ENCODE measurements around the gene ATR. TPM values are rescaled to one million over a fixed set of nuclear protein-coding genes. Genes with fewer than 3 reads are reported as not detected.

The ATR gene
- total RNA-seq, 3 donors from 2014 or later (not counting 1 experiment from before 2014, with no cell fraction given), result 39.9 to 47.9 (median 45.8) TPM

- ATAC-seq (no peak), DNase-seq (no peak)
- whole genome bisulfite sequencing (ENCODE audit: insufficient coverage), result 92% methylated on average over 2 of the region's 4 CpGs
- Mint-ChIP-seq H3K4me1 (peaks cover 36 to 39% of the 10 kb centered on the region in 2 donors), H3K4me3 (no peak overlapping the region), H3K36me3 (no peaks in the 10 kb centered on the region), H3K9me3 (no peaks in the 10 kb centered on the region), H3K27ac (no peak overlapping the region), H3K27me3 (ENCODE audit: low read depth in 2 of 2) (no peaks in the 10 kb centered on the region)
- Histone ChIP-seq H3K9me3 (ENCODE audit: control insufficient read depth, insufficient read depth, low read length) (no peaks in the 10 kb centered on the region), H3K4me3 (ENCODE audit: low read length) (no peak overlapping the region), H3K36me3 (ENCODE audit: control insufficient read depth, insufficient read depth, low read length) (peaks cover 20% of the 10 kb centered on the region), H3K4me1 (ENCODE audit: control insufficient read depth, insufficient read depth, low read length) (no peaks in the 10 kb centered on the region), H3K27ac (ENCODE audit: low read length) (no peak overlapping the region), H3K27me3 (ENCODE audit: control insufficient read depth, insufficient read depth, low read length) (no peaks in the 10 kb centered on the region)
- TF ChIP-seq CTCF (IDR thresholded peaks at IDR 0.05), result no peak
- intact Hi-C loops (cut with micrococcal nuclease), result no loop called here
Observed at GRCh38 chr3:142434503-142434902, 144.0 kb downstream of the ATR start.

GRCh38 chr3:142433110-142433509 lies 145.4 kb downstream of the ATR start:
- peak overlapping the region in 1 of 2 donors; percentile 19 for H3K27ac Mint-ChIP-seq
- DNase-seq, result no peak
- no peaks in the 10 kb centered on the region for H3K36me3 Mint-ChIP-seq
- H3K27ac ChIP-seq (ENCODE audit: low read length), result no peak overlapping the region
- no peaks in the 10 kb centered on the region for H3K27me3 Mint-ChIP-seq (ENCODE audit: low read depth in 2 of 2)
- no peak overlapping the region for H3K4me3 ChIP-seq (ENCODE audit: low read length)
- 30% methylated on average over 1 of the region's 2 CpGs for WGBS (ENCODE audit: insufficient coverage)
- H3K4me1 ChIP-seq (ENCODE audit: control insufficient read depth, insufficient read depth, low read length), result no peaks in the 10 kb centered on the region
- H3K4me1 Mint-ChIP-seq, result peaks cover 30 to 32% of the 10 kb centered on the region in 2 donors
- no peaks in the 10 kb centered on the region for H3K9me3 ChIP-seq (ENCODE audit: control insufficient read depth, insufficient read depth, low read length)
- TF ChIP-seq CTCF (IDR thresholded peaks at IDR 0.05), result no peak
- H3K36me3 ChIP-seq (ENCODE audit: control insufficient read depth, insufficient read depth, low read length), result peaks cover 26% of the 10 kb centered on the region
- intact Hi-C loops (cut with micrococcal nuclease), result no loop called here
- no peak overlapping the region for H3K4me3 Mint-ChIP-seq
- H3K9me3 Mint-ChIP-seq, result no peaks in the 10 kb centered on the region
- no peak for ATAC-seq
- no peaks in the 10 kb centered on the region for H3K27me3 ChIP-seq (ENCODE audit: control insufficient read depth, insufficient read depth, low read length)

GRCh38 chr3:142429582-142429981 lies 149.0 kb downstream of the ATR start:
- no peak overlapping the region for H3K4me3 Mint-ChIP-seq
- no peaks in the 10 kb centered on the region for H3K36me3 Mint-ChIP-seq
- peaks cover 17 to 19% of the 10 kb centered on the region in 2 donors for H3K4me1 Mint-ChIP-seq
- Histone ChIP-seq H3K27ac (ENCODE audit: low read length) (no peak overlapping the region), H3K27me3 (ENCODE audit: control insufficient read depth, insufficient read depth, low read length) (no peaks in the 10 kb centered on the region), H3K4me3 (ENCODE audit: low read length) (no peak overlapping the region), H3K36me3 (ENCODE audit: control insufficient read depth, insufficient read depth, low read length) (peaks cover 39% of the 10 kb centered on the region), H3K4me1 (ENCODE audit: control insufficient read depth, insufficient read depth, low read length) (no peaks in the 10 kb centered on the region), H3K9me3 (ENCODE audit: control insufficient read depth, insufficient read depth, low read length) (no peaks in the 10 kb centered on the region)
- intact Hi-C loops (cut with micrococcal nuclease), result no loop called here
- no peak for TF ChIP-seq CTCF (IDR thresholded peaks at IDR 0.05)
- no peak overlapping the region for H3K27ac Mint-ChIP-seq
- H3K9me3 Mint-ChIP-seq, result no peaks in the 10 kb centered on the region
- no peak for ATAC-seq
- no peak for DNase-seq
- no peaks in the 10 kb centered on the region for H3K27me3 Mint-ChIP-seq (ENCODE audit: low read depth in 2 of 2)

GRCh38 chr3:142424754-142425153 lies 153.8 kb downstream of the ATR start:
- Histone ChIP-seq H3K27me3 (ENCODE audit: control insufficient read depth, insufficient read depth, low read length) (no peaks in the 10 kb centered on the region), H3K9me3 (ENCODE audit: control insufficient read depth, insufficient read depth, low read length) (no peaks in the 10 kb centered on the region), H3K36me3 (ENCODE audit: control insufficient read depth, insufficient read depth, low read length) (peaks cover 53% of the 10 kb centered on the region), H3K4me1 (ENCODE audit: control insufficient read depth, insufficient read depth, low read length) (no peaks in the 10 kb centered on the region), H3K4me3 (ENCODE audit: low read length) (no peak overlapping the region), H3K27ac (ENCODE audit: low read length) (no peak overlapping the region)
- intact Hi-C loops (cut with micrococcal nuclease), result no loop called here
- Mint-ChIP-seq H3K4me1 (peaks cover 7 to 12% of the 10 kb centered on the region in 2 donors), H3K27ac (no peak overlapping the region), H3K27me3 (ENCODE audit: low read depth in 2 of 2) (no peaks in the 10 kb centered on the region), H3K4me3 (no peak overlapping the region), H3K36me3 (peaks cover 7% of the 10 kb centered on the region), H3K9me3 (no peaks in the 10 kb centered on the region)
- no peak for TF ChIP-seq CTCF (IDR thresholded peaks at IDR 0.05)
- WGBS (ENCODE audit: insufficient coverage), result no CpG with 5 or more reads among the region's 1 CpG
- DNase-seq (no peak), ATAC-seq (no peak)

Data from natural killer cell (primary cell).